Epithelial cell of proximal tubule (primary cell): Measurements from ENCODE around the gene LRIG1. TPM values are rescaled to one million over a fixed set of nuclear protein-coding genes. Genes with fewer than 3 reads are reported as not detected.

Experiments
- DNase-seq: peaks from one replicate; pipeline ENCODE4 v3.0.0-alpha.2; 2011; ENCODE audit warnings: low read depth
- H3K4me3 ChIP-seq: 2 replicates; pipeline ENCODE4 v1.5.1; 2011; ENCODE audit warnings: low read depth, mild to moderate bottlenecking, low read length
- total RNA-seq: library from RNA; depleted of rRNA; stranded (reverse); fragments of >200 nt; gene quantifications from 2 replicates; pipeline ENCODE4 v1.2.3, GENCODE V29; 2015
- TF ChIP-seq, protein P1 (sequence below): conservative IDR thresholded peaks from 2 replicates; pipeline ENCODE4 v1.5.1; 2012; ENCODE audit warnings: low read depth, mild to moderate bottlenecking, low read length

Gene LRIG1
- total RNA-seq, 1 donor from 2014 or later, result 10.0 TPM

DNA sequence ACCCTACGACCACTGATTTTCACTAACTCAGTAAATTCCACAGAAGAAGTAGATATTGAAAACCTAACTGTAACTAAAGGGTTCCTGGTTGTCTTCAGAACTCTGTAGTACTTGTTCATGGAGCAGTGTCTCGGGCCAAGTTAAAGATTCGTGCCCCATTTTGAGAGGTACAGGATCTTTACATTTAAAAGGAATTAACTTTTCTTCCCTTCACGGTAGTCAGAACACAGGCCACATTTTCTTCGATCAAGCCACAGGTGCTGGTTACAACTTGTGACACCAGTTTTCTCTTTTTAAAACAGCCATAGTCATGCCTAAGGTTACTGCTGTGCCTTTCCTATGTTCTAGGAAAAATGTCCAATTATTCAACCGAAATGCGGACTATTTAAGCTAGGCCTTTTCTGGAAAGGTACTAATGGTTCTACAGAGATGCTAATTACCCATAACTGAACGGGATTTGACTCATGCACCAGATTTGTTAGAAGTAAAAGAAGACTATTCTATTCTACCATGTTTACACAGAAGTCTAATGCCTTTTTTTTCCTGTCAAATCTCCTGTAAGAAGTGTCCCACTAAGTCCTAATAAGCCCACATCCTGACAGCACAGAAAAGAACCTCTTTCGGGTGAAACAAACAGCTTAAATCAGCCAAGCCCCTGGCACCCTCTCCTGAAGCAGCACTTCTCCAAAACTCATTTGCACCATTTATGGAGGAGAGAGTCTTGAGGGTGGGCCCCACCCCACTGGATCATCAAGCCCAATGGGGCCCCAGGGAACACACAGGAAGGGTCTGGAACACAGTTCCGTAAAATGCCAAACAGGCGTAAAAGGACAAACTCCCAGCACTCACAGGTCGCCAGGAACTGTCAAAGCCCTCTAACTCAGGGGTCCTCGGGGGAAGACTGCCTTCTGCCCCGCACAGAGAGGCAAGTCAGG lies 1.9 kb downstream of the LRIG1 start:
- TF ChIP-seq, protein P1, sequence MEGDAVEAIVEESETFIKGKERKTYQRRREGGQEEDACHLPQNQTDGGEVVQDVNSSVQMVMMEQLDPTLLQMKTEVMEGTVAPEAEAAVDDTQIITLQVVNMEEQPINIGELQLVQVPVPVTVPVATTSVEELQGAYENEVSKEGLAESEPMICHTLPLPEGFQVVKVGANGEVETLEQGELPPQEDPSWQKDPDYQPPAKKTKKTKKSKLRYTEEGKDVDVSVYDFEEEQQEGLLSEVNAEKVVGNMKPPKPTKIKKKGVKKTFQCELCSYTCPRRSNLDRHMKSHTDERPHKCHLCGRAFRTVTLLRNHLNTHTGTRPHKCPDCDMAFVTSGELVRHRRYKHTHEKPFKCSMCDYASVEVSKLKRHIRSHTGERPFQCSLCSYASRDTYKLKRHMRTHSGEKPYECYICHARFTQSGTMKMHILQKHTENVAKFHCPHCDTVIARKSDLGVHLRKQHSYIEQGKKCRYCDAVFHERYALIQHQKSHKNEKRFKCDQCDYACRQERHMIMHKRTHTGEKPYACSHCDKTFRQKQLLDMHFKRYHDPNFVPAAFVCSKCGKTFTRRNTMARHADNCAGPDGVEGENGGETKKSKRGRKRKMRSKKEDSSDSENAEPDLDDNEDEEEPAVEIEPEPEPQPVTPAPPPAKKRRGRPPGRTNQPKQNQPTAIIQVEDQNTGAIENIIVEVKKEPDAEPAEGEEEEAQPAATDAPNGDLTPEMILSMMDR, result no peak
- H3K4me3 ChIP-seq, result peak overlapping the region; percentile 75
- no peak for DNase-seq

DNA sequence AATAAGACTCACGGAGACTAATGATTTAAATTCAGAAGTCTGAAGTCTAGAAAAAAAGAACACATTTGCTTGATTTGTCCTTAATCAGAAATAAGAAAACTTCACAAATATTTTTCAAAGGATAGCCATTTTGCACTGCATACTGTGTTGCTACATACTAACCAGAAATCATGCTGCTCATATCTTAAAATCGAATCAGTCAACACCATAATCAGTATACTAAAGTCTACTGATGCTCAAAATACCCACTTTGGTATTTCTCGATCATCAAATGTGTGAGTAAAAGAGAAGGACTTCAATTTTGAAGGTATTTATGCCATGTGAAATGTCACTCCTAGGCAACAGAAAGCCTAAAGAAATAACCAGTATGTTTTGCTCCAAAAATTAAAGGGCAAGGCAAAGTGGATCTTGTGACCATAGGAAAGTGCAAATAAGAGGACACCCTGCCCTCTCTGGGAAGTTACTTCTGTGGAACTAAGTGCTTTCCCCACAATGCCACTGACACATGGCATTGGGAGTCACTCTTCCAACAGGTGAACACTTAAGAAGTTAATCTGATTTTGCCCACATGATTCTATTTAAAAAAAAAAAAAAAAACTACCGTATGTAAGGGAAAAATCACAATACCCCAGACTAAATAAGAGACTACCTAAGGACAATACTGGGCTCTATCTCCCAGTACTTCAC lies 2.7 kb downstream of the LRIG1 start:
- DNase-seq, result no peak
- no peak overlapping the region for H3K4me3 ChIP-seq
- TF ChIP-seq, protein P1, result no peak

DNA sequence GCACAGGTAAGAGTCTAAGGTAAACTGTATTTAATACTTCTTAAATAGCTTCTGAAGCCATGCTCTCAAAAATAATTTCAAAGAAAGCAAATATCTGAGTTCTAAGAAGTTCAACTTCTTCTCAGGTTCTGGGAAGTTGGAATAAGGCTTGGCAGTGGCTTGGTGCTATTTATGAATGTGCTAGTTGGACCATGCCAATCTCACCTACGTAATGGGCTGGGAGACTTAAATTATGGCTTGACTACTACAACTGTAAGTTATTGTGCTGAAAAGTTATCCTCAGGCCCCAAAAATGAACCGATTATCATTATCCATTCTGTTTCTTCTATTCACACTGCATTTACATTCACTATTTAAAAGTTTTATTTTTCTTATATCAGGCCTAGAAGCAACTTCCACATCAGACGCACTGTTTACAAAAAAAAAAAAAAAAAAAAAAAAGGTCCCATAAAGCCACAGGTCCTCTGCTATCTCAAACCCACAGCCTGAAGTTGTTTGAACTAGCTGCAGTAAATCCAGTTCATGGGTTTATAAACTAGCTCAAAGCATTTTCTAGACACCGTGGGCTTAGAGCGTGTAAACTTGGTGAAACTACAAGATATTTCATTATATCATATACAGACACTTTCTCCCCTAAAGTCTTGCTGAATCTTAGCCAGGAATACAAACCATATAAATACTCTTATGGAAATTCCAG lies 3.4 kb downstream of the LRIG1 start:
- H3K4me3 ChIP-seq, result no peak overlapping the region
- no peak for DNase-seq
- TF ChIP-seq, protein P1, result no peak

DNA sequence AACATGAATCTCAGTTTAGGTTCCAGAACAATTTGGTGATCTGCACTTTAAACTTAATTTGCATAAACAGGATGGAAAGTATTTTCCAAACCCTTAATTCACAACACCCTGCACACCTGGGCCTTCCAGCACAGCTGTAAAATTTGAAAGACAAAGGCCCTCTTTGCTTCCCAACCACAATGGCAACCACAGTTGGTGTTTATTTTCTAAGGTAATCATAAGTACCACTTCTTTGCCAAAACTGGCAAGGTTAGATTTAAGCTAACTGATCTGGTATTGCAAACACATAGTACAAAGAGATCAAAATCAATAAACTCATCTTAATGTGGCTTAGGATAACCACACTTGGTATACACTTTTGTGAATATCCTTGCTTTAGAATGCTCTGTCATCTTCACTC lies 4.1 kb downstream of the LRIG1 start:
- H3K4me3 ChIP-seq, result no peak overlapping the region
- DNase-seq, result no peak
- TF ChIP-seq, protein P1, result no peak

DNA sequence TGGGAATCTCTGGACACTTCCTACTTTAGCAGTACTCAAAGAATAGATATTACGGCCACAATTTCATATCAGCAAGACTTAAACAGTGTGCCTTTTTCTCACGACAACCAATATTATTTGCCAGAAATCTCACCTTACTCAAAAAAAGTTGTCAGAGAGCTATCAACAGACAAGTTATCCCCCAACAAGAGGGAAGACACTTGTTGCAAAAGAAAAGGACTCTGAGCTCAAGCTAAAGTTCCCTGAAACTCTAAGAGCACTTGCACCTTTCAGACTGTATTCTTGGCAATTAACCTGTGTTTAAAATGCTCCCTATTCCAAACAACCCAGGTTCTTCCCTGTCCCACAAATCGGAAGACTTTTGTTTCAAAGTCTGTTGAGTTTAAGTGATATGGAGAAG lies 4.5 kb downstream of the LRIG1 start:
- H3K4me3 ChIP-seq, result no peak overlapping the region
- DNase-seq, result no peak
- TF ChIP-seq, protein P1, result no peak

DNA sequence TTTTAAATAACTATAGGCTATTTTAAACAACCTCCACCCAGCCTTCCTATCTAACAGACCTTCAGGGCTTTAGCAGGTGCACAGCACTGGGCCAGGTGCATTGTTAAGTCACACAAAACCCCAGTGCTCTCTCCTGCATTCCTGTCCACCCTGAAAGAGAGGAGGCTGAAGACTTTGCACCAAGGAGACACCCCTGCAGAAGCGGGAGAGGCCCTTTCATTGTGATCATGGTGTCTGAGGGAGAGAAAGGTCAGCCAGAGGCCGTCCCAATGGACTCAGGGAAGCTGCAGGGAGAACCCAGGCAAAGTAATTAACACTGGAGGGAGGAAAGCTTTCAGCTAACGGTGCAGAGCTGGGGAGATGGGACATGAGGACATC lies 5.2 kb downstream of the LRIG1 start:
- TF ChIP-seq, protein P1, result no peak
- no peak overlapping the region for H3K4me3 ChIP-seq
- DNase-seq, result no peak
